ENCODE data around the gene SYNJ2.

Gene SYNJ2

GRCh38 chr6:158028421-158028820 lies 46.8 kb downstream of the SYNJ2 start:
- DNase-seq (ENCODE audit: low spot score), result no peak

GRCh38 chr6:158028876-158029275 lies 47.2 kb downstream of the SYNJ2 start:
- no peak for DNase-seq (ENCODE audit: low spot score)

GRCh38 chr6:158029668-158030230 lies 48.1 kb downstream of the SYNJ2 start:
- DNase-seq (ENCODE audit: low spot score), result no peak

GRCh38 chr6:158030380-158031300 lies 49.0 kb downstream of the SYNJ2 start:
- no peak for DNase-seq (ENCODE audit: low spot score)

GRCh38 chr6:158031381-158032353 lies 50.0 kb downstream of the SYNJ2 start:
- peak; percentile 74 for DNase-seq (ENCODE audit: low spot score)

GRCh38 chr6:158032354-158032733 lies 50.7 kb downstream of the SYNJ2 start:
- DNase-seq (ENCODE audit: low spot score), result no peak

- DNase-seq (ENCODE audit: low spot score), result no peak
Measured at GRCh38 chr6:158033077-158033750, 51.6 kb downstream of the SYNJ2 start.

GRCh38 chr6:158033751-158034702 lies 52.4 kb downstream of the SYNJ2 start:
- DNase-seq (ENCODE audit: low spot score), result no peak

- DNase-seq (ENCODE audit: low spot score), result no peak
Measured at GRCh38 chr6:158036261-158036660, 54.6 kb downstream of the SYNJ2 start.

GRCh38 chr6:158037021-158037420 lies 55.4 kb downstream of the SYNJ2 start:
- no peak for DNase-seq (ENCODE audit: low spot score)

GRCh38 chr6:158037771-158038170 lies 56.1 kb downstream of the SYNJ2 start:
- no peak for DNase-seq (ENCODE audit: low spot score)

- DNase-seq (ENCODE audit: low spot score), result no peak
Measured at GRCh38 chr6:158038291-158039177, 56.9 kb downstream of the SYNJ2 start.

- no peak for DNase-seq (ENCODE audit: low spot score)
Measured at GRCh38 chr6:158039178-158039557, 57.5 kb downstream of the SYNJ2 start.

- peak; percentile 42 for DNase-seq (ENCODE audit: low spot score)
Measured at GRCh38 chr6:158039571-158040050, 57.9 kb downstream of the SYNJ2 start.

- peak; percentile 87 for DNase-seq (ENCODE audit: low spot score)
Measured at GRCh38 chr6:158040051-158040803, 58.6 kb downstream of the SYNJ2 start.

- no peak for DNase-seq (ENCODE audit: low spot score)
Measured at GRCh38 chr6:158040804-158041347, 59.2 kb downstream of the SYNJ2 start.

GRCh38 chr6:158041370-158041769 lies 59.7 kb downstream of the SYNJ2 start:
- DNase-seq (ENCODE audit: low spot score), result no peak

- no peak for DNase-seq (ENCODE audit: low spot score)
Measured at GRCh38 chr6:158041788-158042187, 60.1 kb downstream of the SYNJ2 start.
